Effector memory CD4-positive, alpha-beta T cell (primary cell): ENCODE results near the gene EIF4E1B.

Source experiments
- DNase-seq, 3 donors: peaks; one replicate each; pipeline ENCODE4 v3.0.0-alpha.2; 2020
- H3K27ac ChIP-seq: 2 replicates; pipeline ENCODE4 v1.7.0; 2013; ENCODE audit warnings: mild to moderate bottlenecking, low read length, moderate library complexity; ENCODE audit not compliant: insufficient read depth, poor library complexity, severe bottlenecking
- H3K27me3 ChIP-seq: replicated peaks from 2 replicates; pipeline ENCODE4 v1.7.0; 2013; ENCODE audit warnings: mild to moderate bottlenecking, low read length; ENCODE audit not compliant: insufficient read depth, control insufficient read depth, poor library complexity, severe bottlenecking
- H3K36me3 ChIP-seq: 2 replicates; pipeline ENCODE4 v1.7.0; 2013; ENCODE audit warnings: mild to moderate bottlenecking, low read length, moderate library complexity; ENCODE audit not compliant: control insufficient read depth, insufficient read depth
- H3K4me1 ChIP-seq: 2 replicates; pipeline ENCODE4 v1.7.0; 2013; ENCODE audit warnings: low read length, mild to moderate bottlenecking; ENCODE audit not compliant: control insufficient read depth, insufficient read depth, poor library complexity, severe bottlenecking
- H3K4me3 ChIP-seq: 2 replicates; pipeline ENCODE4 v1.7.0; 2013; ENCODE audit warnings: low read length, low read depth, mild to moderate bottlenecking; ENCODE audit not compliant: insufficient read depth, poor library complexity, severe bottlenecking
- H3K9me3 ChIP-seq: 2 replicates; pipeline ENCODE4 v1.7.0; 2013; ENCODE audit warnings: mild to moderate bottlenecking, low read length, moderate library complexity; ENCODE audit not compliant: control insufficient read depth

EIF4E1B gene

DNA sequence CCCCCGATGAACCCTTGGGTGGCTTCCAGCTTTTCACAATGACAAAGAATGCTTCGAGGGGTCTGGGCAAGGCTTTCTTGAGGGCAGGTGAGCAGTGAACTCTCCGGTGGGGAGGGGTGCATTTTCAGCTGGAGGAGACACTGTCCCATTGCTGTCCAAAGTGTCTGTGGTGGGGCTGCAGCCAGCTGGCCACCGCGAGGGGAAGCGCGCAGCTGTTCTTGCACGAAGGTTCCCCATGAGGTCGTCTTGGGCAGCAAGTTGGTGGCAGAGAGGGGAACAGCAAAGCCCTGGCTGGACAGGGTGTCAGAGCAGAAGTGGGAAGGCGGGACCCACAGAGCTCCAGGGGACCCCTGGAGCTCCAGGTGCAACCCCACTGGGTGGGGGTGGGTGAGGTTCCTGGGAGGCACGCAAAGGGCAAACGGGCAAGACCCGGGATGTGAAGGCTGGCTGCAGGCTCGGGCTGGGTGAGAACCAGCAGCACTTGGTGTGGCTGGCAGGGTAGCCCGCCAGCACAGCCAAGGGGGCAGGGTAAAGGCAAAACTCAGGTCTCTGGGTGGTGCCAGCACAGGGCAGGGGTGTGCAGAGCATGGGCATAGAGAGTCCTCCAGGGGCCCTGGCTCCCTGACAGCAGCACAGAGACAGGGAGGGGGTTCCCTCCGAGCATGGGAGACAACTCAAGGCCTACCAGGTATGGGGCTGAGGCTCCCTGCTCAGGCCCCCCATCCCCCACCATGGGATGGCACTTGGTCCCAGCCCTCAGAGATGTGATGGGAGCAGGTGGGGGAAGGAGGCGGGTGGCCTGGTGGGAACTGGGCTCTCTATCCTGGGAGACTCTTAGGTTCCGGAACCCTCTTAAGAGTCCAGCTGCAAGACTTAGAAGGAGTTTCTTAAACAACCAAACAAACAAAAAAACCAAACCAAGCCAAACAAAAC, 43.4 kb downstream of the EIF4E1B start:
- Histone ChIP-seq H3K4me3 (no peak overlapping the region), H3K9me3 (no peaks in the 10 kb centered on the region), H3K27me3 (no peaks in the 10 kb centered on the region), H3K4me1 (no peaks in the 10 kb centered on the region), H3K36me3 (no peaks in the 10 kb centered on the region), H3K27ac (no peak overlapping the region)
- DNase-seq: no peak

DNA sequence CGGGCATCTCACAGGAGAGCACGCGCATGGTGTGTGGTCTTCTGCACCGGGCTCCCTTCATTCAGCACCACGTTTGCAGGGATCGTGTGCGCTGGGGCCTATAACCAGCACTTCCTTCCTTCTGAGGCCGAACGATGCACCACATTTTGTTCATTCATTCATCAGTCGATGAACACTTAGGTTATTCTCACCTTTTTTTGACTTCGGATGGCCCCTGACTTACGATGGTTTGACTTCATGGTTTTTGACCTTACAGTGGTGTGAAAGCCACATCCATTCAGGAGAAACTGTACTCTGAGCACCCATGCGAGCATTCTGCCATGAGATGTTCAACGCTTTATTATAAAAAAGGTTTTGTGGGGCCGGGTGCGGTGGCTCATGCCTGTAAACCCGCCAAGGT, 44.3 kb downstream of the EIF4E1B start:
- Histone ChIP-seq H3K27me3 (peaks cover 5% of the 10 kb centered on the region), H3K9me3 (no peaks in the 10 kb centered on the region), H3K4me1 (no peaks in the 10 kb centered on the region), H3K27ac (no peak overlapping the region), H3K36me3 (no peaks in the 10 kb centered on the region), H3K4me3 (no peak overlapping the region)
- DNase-seq: no peak

DNA sequence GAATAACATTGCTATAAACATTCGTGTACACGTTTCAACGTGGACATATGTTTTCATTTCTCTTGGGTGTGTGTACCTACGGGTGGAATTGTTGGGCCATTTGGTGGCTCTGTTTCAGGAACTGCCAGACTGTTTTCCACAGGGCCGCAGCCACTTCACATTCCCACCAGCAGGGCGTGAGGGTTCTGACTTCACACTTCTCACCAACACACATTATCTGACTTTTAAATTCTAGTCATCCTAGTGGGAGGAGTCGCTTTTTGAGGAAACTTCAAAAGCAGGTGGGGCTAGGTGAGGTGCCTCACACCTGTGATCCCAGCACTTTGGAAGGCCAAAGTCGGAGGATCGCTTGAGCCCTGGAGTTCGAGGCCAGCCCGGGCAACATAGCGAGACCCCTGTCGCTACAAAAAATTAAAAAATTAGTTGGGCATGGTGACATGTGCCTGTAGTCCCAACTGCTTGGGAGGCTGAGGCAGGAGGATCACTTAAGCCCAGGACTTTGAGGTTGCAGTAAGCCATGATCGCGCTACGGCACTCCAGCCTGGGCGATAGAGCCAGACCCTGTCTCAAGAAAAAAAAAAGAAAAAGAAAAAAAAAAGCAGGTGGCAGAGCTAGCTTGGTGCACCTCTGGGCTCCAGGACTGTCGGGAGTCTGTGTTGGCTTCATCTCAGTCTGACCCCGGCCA, 45.3 kb downstream of the EIF4E1B start:
- no peaks in the 10 kb centered on the region for H3K9me3 ChIP-seq
- no peak overlapping the region for H3K4me3 ChIP-seq
- no peak overlapping the region for H3K27ac ChIP-seq
- peaks cover 12% of the 10 kb centered on the region for H3K27me3 ChIP-seq
- H3K36me3 ChIP-seq: no peaks in the 10 kb centered on the region
- no peak for DNase-seq
- no peaks in the 10 kb centered on the region for H3K4me1 ChIP-seq

DNA sequence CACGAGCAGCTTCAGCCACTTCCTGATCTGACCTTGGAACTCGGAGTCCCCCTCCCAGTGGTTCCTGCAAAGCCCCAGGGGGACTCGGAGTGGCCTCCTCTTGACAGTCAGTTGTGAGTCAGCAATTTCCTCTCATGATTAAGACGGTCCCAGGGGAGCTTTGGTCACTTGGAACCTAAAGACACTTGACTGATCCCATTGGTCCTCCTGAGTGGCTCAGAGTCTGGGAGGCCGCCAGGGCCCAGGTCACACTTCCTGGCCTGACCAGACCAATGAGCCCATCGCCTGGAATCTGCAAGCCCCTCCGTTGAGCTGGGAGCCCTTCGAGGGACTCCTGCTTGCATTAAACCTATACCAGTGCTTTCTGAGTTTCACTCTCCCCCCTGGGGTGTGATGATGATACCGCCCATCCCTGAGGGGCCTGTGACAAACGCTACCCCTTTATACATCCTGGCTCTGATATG, 45.9 kb downstream of the EIF4E1B start:
- no peaks in the 10 kb centered on the region for H3K4me1 ChIP-seq
- DNase-seq: no peak
- H3K36me3 ChIP-seq: no peaks in the 10 kb centered on the region
- no peak overlapping the region for H3K4me3 ChIP-seq
- H3K27ac ChIP-seq: no peak overlapping the region
- peaks cover 12% of the 10 kb centered on the region for H3K27me3 ChIP-seq
- H3K9me3 ChIP-seq: no peaks in the 10 kb centered on the region

DNA sequence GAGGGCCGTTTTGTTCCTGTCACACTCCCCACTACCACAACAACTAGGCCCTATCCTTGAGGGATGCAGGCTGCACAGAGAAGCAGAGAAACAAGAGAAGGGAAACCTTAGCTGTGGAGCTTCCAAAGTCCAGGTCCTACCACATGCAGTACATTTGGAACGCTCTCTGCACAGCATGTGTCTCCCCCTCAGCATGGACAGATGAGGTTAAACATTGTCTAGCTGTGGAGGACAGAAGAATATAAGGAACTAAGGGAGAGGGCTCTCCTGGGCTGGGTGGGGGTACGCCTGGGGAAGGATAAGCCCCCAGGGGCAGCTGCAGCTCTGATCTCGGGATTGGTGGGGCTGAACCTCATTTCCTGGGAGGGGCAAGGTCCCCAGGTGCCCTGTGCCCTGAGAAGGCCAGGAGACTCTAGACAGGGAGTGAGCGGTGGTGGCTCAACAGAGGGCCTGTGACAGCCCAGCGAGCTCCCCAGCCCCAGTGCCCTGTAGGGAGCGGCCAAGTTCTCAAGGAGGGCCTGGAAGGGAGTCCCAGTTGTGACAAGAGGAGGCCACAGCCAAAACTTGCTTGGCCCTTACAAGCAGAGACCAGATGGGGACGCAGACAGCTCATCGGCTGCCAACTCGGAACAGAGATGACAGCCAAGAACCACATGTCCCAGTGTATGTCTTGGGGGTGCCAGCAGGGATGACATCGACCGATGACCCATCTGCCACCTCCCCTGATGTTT, 46.9 kb downstream of the EIF4E1B start:
- Histone ChIP-seq H3K9me3 (no peaks in the 10 kb centered on the region), H3K4me3 (no peak overlapping the region), H3K27me3 (peaks cover 13% of the 10 kb centered on the region), H3K27ac (no peak overlapping the region), H3K36me3 (no peaks in the 10 kb centered on the region), H3K4me1 (no peaks in the 10 kb centered on the region)
- no peak for DNase-seq

DNA sequence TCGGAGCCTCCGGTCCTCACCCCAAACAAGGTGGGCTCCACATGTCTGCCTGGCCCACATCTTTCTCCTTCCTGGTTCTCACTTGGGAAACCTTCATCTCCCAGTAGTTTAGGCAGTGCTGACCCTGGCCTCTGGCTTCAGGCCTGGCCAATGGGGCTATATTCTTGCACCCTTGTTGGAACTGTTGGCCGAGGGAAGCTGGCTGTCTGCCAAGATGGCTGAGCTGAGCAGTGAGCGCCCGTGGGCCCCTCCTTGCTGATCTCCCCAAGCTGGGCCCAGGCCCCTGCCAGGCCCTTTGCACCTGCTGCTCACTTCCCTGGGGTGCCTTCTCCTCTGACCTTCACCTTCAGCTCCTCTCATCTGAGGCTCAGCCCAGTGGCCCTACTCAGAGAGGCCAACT, 48.1 kb downstream of the EIF4E1B start:
- DNase-seq: no peak
- H3K36me3 ChIP-seq: no peaks in the 10 kb centered on the region
- H3K9me3 ChIP-seq: no peaks in the 10 kb centered on the region
- H3K27me3 ChIP-seq: peaks cover 15% of the 10 kb centered on the region
- no peaks in the 10 kb centered on the region for H3K4me1 ChIP-seq
- H3K4me3 ChIP-seq: no peak overlapping the region
- H3K27ac ChIP-seq: no peak overlapping the region

DNA sequence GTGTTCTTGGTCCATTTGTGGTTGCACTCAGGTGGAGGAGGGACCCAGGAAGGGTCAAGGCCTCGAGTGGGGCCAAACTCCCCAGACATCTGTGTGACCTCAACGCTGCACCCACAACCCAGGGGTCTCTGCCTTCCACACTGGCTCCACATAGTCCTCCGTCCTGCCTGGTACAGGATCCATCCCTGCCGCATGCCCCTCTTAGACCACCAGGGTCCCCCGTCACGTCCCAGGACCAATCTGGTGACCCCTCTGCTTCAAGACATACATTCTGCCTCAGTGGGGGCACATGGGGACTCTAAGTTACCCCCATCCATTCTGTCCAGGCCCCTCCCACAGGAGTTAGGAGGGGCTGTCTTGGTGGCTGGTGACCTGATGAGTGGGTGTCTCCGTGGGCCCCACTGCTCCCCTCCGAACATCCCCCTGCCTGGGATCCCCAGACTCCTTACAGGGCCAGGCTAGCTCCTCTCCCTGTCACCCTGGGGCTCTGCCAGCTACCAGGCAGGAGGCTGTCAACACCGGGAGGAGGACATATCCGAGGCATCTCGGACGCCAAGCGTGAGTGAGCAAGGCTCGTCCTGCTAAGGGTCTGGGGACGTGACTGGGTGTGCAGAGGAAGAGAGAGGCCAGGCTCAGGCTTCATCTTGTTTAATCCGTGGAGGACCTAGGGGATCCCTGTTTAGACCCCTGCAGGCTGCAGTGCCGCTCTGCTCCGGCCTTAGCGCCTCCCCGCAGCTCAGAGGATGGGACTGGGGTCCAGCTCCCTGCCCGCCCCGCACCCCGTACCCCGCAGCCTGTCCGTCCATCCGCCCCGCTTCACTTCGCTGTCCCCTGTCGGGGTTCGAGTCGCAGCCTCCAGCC, 49.1 kb downstream of the EIF4E1B start:
- H3K4me1 ChIP-seq: no peaks in the 10 kb centered on the region
- DNase-seq: no peak
- no peaks in the 10 kb centered on the region for H3K9me3 ChIP-seq
- H3K27ac ChIP-seq: no peak overlapping the region
- no peak overlapping the region for H3K4me3 ChIP-seq
- H3K36me3 ChIP-seq: no peaks in the 10 kb centered on the region
- peaks cover 15% of the 10 kb centered on the region for H3K27me3 ChIP-seq

DNA sequence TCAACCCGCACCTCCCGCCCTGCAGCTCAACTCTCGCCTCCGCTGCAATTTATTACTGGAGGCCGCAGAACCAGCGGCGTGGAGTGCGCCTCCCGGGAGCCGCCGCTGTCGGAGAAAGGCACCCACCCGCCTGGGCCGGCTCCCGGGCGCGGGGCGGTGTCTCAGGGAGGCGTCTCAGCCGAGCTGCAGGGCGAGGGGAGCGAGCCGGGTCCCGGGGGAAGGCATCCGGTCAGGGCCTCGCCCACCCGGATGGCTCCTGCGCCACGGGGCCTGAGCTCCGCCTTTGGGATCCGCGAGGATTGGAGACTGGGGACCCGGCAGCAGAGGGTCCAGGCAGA, 49.7 kb downstream of the EIF4E1B start:
- Histone ChIP-seq H3K27me3 (peaks cover 15% of the 10 kb centered on the region), H3K4me3 (no peak overlapping the region)

DNA sequence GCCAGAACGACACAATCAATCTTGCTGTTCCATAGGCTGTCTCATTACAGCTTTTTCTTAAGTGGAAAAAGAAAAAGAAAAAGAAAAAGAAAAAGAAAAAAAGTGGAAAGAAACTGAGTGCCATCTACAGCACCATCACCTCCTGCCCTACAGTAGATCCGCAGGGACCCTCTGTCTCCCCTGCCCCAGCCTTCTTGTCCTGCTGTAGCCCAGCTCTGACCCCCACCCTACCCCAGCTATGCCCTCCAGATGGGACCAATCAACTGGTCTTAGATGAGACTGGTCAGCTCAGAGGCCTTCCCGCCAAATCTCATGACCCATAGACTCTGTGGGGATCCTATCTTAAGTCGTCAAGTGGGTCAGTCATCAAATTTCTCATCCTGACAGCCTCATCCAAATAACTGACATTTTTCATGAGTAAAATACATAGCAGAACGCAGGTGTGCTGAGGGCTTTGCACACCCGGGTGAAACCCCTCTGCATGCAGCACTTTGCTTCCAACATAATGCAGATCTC, 51.6 kb downstream of the EIF4E1B start:
- H3K4me1 ChIP-seq: no peaks in the 10 kb centered on the region
- H3K9me3 ChIP-seq: no peaks in the 10 kb centered on the region
- H3K27ac ChIP-seq: no peak overlapping the region
- no peak for DNase-seq
- no peaks in the 10 kb centered on the region for H3K36me3 ChIP-seq
- H3K27me3 ChIP-seq: peaks cover 19% of the 10 kb centered on the region
- no peak overlapping the region for H3K4me3 ChIP-seq

More for the DNA sequence above, 49.7 kb downstream of the EIF4E1B start:
- no peaks in the 10 kb centered on the region for H3K9me3 ChIP-seq
- H3K36me3 ChIP-seq: no peaks in the 10 kb centered on the region
- DNase-seq: no peak
- no peak overlapping the region for H3K27ac ChIP-seq
- H3K4me1 ChIP-seq: no peaks in the 10 kb centered on the region
